GM12801 (cell line): Measurements from ENCODE around the gene SPTAN1.

Experiments used
- TF ChIP-seq, protein P1 (sequence below): IDR thresholded peaks from one replicate; pipeline ENCODE4 v1.5.1; 2011; ENCODE audit warnings: control low read depth; ENCODE audit not compliant: insufficient read length; ENCODE audit errors: extremely low read depth

Gene SPTAN1

DNA sequence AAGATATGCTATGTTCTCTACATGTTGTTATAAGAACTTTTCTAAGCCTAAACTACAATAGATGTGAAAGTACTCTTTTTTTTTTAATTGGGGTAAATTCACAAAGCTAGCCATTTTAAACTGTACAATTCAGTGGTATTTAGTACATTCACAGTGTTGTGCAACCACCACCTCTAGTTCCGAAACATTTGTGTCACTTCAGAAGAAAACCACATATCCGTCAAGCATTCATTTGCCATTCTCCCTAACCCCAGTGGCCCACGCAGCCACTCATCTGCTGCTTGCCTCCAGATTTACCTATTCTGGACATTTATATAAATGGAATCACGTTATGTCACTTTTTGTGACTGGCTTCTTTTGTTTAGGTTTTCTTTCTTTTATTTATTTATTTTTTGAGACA lies 43.1 kb downstream of the SPTAN1 start:
- TF ChIP-seq, protein P1, sequence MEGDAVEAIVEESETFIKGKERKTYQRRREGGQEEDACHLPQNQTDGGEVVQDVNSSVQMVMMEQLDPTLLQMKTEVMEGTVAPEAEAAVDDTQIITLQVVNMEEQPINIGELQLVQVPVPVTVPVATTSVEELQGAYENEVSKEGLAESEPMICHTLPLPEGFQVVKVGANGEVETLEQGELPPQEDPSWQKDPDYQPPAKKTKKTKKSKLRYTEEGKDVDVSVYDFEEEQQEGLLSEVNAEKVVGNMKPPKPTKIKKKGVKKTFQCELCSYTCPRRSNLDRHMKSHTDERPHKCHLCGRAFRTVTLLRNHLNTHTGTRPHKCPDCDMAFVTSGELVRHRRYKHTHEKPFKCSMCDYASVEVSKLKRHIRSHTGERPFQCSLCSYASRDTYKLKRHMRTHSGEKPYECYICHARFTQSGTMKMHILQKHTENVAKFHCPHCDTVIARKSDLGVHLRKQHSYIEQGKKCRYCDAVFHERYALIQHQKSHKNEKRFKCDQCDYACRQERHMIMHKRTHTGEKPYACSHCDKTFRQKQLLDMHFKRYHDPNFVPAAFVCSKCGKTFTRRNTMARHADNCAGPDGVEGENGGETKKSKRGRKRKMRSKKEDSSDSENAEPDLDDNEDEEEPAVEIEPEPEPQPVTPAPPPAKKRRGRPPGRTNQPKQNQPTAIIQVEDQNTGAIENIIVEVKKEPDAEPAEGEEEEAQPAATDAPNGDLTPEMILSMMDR, result no peak

DNA sequence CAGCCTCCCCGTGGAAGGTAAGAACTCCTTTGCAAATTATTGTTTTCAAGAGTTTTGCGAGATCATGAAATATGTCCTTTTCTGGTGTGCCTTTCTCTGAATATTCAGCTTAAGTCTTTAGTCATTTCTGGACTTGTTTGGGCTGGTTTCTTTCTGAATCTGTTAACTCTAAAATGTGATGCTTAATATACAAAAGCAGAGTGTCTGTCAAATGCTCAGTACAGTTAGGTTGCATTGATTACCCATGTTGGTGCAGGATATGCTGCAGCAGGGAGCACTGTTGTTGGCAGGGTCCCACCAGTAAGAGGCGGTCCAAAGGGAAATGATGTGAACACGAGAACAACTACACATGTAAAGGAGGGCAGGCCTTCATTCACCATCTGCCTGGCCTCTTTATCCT lies 47.7 kb downstream of the SPTAN1 start:
- TF ChIP-seq, protein P1, result no peak

DNA sequence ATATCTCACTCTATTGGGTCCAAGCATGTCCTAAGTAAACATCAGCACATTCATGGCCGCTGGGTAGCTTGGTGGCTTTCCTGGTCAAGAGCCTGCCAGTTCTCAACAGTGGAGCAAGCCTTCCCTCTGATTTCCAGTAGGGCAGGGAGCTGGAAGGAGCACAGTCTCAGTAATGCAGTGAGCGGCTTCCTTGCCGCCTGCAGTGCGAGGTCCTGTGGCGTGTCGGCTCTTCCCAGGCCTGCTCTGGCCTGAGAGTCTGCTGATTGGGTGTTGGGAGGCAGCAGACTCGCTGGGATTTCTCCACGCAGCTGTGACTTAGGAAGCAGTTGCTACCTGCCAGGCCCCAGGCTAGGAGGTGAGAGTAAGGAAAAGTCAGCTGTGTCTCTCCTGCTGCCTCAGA lies 51.3 kb downstream of the SPTAN1 start:
- TF ChIP-seq, protein P1, result no peak

DNA sequence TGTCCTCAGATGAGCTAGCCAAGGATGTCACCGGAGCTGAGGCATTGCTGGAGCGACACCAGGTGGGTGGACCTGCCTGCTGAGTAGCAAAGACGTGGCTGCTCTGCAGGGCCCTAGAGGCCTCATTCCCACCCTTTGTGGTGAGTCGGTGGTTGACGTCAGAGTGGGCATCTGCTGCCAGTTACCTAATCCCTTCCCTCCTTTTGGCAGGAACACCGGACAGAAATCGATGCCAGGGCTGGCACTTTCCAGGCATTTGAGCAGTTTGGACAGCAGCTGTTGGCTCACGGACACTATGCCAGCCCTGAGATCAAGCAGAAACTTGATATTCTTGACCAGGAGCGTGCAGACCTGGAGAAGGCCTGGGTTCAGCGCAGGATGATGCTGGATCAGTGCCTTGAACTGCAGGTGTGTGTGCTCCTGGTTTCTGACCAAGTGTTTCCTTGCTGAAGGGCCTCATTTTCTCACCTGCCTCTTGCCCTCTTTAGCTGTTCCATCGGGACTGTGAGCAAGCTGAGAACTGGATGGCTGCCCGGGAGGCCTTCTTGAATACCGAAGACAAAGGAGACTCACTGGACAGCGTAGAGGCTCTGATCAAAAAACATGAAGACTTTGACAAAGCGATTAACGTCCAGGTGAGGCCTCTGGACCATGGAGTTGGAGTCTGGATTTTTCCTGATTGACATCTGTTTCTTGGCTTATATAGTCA lies 55.4 kb downstream of the SPTAN1 start:
- TF ChIP-seq, protein P1, result no peak

DNA sequence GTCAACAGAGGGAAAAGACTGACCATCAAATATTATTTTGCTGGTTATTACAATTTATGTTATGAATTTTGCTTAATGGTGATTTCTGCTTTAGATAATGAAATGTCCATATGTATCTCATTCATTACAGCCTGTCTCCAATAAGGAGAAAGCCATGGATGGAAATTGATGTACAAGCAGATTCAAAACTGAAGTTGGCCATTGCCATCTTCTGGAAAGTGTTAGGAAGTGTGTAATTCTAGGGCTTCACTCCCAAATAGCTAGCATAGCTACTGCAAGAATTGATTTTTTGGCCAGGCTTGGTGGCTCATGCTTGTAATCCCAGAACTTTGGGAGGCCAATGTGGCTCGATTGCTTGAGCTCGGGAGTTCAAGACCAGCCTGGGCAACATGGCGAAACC lies 58.5 kb downstream of the SPTAN1 start:
- TF ChIP-seq, protein P1, result no peak

DNA sequence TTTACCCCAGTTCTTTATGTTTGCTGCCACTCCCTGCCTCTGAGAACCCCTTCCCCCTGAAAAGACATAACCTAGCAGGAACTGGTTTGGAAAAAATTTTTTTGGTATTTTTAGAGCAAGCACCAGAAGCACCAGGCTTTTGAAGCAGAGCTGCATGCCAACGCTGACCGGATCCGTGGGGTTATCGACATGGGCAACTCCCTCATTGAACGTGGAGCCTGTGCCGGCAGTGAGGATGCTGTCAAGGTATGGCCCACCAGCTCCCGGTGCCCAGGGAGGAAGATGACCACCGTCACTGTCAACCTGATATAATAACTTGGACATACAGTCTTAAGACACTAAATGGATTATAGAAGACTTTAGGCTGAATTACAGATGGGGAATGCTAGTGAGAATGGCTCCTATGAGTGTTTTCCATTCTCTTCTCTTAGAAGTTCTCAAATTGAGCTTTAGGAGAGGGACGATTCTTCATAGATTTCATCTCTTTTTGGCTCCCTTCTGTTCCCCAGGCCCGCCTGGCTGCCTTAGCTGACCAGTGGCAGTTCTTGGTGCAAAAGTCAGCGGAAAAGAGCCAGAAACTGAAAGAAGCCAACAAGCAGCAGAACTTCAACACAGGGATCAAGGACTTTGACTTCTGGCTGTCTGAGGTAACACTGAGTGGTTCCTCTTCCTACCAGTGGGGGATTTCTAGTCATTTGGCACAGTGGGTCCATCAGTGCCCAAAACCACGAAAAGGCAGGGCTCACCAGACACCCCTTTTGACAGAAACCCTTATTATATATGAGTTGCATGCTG lies 59.4 kb downstream of the SPTAN1 start:
- TF ChIP-seq, protein P1, result no peak

DNA sequence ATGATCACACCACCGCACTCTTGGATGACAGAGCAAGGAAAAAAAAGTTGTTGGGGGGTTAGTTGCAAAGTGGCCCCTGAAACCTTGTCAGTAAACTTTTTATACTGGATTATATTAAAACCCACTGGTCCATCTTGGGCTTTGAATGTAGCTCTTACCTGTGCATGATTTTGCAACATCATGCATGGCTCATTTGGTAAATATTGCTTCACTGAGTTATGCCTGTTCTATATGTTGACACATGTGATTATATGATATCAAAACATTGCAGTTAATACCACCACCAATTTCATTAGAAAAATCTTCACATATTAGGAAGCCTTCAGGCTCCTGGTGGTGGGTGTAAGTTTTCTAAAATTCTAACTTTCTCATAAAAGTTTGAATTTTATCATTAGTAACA lies 62.3 kb downstream of the SPTAN1 start:
- TF ChIP-seq, protein P1, result no peak
